Neutrophil (primary cell): ENCODE data around the gene KIAA0232.

ENCODE experiments used
- H3K27ac ChIP-seq: fragments of 200-600 bp; sonication (generic); 2 replicates; pipeline ENCODE4 v1.5.1; 2016; ENCODE audit warnings: mild to moderate bottlenecking, moderate library complexity
- H3K27me3 ChIP-seq: fragments of 200-600 bp; sonication (generic); 2 replicates; pipeline ENCODE4 v1.6.0; 2016; ENCODE audit warnings: mild to moderate bottlenecking
- H3K36me3 ChIP-seq: fragments of 200-600 bp; sonication (generic); 2 replicates; pipeline ENCODE4 v1.5.1; 2017
- H3K4me1 ChIP-seq, 2 experiments: fragments of 200-600 bp in 1 of 2; sonication (generic) in 1 of 2; 1 replicate in 1 of 2; 2 replicates in 1 of 2; pipeline versions ENCODE4 v1.5.1 to v1.6.1; 2013 to 2016; ENCODE audit warnings: low read depth in 1 of 2, low read length in 1 of 2, mild to moderate bottlenecking in 1 of 2, moderate library complexity in 1 of 2; ENCODE audit not compliant: control insufficient read depth in 1 of 2, insufficient read depth in 1 of 2
- H3K4me3 ChIP-seq, 2 experiments: fragments of 200-600 bp in 1 of 2; sonication (generic) in 1 of 2; 1 replicate in 1 of 2; 2 replicates in 1 of 2; pipeline ENCODE4 v1.5.1; 2013 to 2016; ENCODE audit warnings: low read depth in 1 of 2, low read length in 1 of 2, mild to moderate bottlenecking in 1 of 2, moderate library complexity in 1 of 2
- H3K9me3 ChIP-seq: fragments of 200-600 bp; sonication (generic); 2 replicates; pipeline ENCODE4 v1.5.1; 2016
- CTCF ChIP-seq: fragments of 200-600 bp; sonication (generic); IDR thresholded peaks from 2 replicates; pipeline ENCODE4 v1.5.1; 2016; ENCODE audit warnings: antibody characterized with exemption

KIAA0232 gene

GRCh38 chr4:6761649-6762615 lies 20.6 kb upstream of the KIAA0232 start:
- H3K27ac ChIP-seq: no peak overlapping the region
- no peaks in the 10 kb centered on the region for H3K9me3 ChIP-seq
- H3K4me1 ChIP-seq: no peaks in the 10 kb centered on the region
- no peak for TF ChIP-seq CTCF
- no peaks in the 10 kb centered on the region for H3K36me3 ChIP-seq
- no peak overlapping the region for H3K4me3 ChIP-seq
- peaks cover 24% of the 10 kb centered on the region for H3K27me3 ChIP-seq

- Histone ChIP-seq H3K27me3 (peaks cover 24% of the 10 kb centered on the region), H3K27ac (no peak overlapping the region), H3K4me3 (no peak overlapping the region), H3K9me3 (no peaks in the 10 kb centered on the region), H3K4me1 (peaks cover 0 to 2% of the 10 kb centered on the region in 2 experiments), H3K36me3 (no peaks in the 10 kb centered on the region)
- TF ChIP-seq CTCF: no peak
Observed at GRCh38 chr4:6763330-6763851, 19.1 kb upstream of the KIAA0232 start.

- H3K36me3 ChIP-seq: no peaks in the 10 kb centered on the region
- H3K27me3 ChIP-seq: peaks cover 24% of the 10 kb centered on the region
- no peaks in the 10 kb centered on the region for H3K9me3 ChIP-seq
- H3K4me3 ChIP-seq: no peak overlapping the region
- peaks cover 0 to 6% of the 10 kb centered on the region in 2 experiments for H3K4me1 ChIP-seq
- TF ChIP-seq CTCF: no peak
- H3K27ac ChIP-seq: no peak overlapping the region
Observed at GRCh38 chr4:6764976-6765620, 17.4 kb upstream of the KIAA0232 start.

GRCh38 chr4:6765703-6766102 lies 16.8 kb upstream of the KIAA0232 start:
- Histone ChIP-seq H3K4me1 (peaks cover 0 to 6% of the 10 kb centered on the region in 2 experiments), H3K9me3 (no peaks in the 10 kb centered on the region), H3K36me3 (no peaks in the 10 kb centered on the region), H3K27ac (no peak overlapping the region), H3K27me3 (peaks cover 24% of the 10 kb centered on the region), H3K4me3 (no peak overlapping the region)
- TF ChIP-seq CTCF: no peak

- Histone ChIP-seq H3K9me3 (no peaks in the 10 kb centered on the region), H3K4me3 (no peak overlapping the region), H3K27me3 (peaks cover 8% of the 10 kb centered on the region), H3K4me1 (peaks cover 0 to 6% of the 10 kb centered on the region in 2 experiments), H3K36me3 (no peaks in the 10 kb centered on the region), H3K27ac (no peak overlapping the region)
- TF ChIP-seq CTCF: no peak
Observed at GRCh38 chr4:6767386-6767747, 15.2 kb upstream of the KIAA0232 start.
